ENCODE data around the gene ADAM19.

ADAM19 gene

GRCh38 chr5:157594257-157594656 lies 18.7 kb upstream of the ADAM19 start:
- DNase-seq: no peak

GRCh38 chr5:157593052-157593757 lies 17.6 kb upstream of the ADAM19 start:
- no peak for DNase-seq

- DNase-seq: no peak
These were observed 17.0 kb upstream of the ADAM19 start for GRCh38 chr5:157592594-157592993.

GRCh38 chr5:157590478-157590877 lies 14.9 kb upstream of the ADAM19 start:
- DNase-seq: no peak

- DNase-seq: no peak
These were observed 9.1 kb upstream of the ADAM19 start for GRCh38 chr5:157584628-157585027.

GRCh38 chr5:157582731-157583620 lies 7.4 kb upstream of the ADAM19 start:
- DNase-seq: no peak

GRCh38 chr5:157581901-157582300 lies 6.3 kb upstream of the ADAM19 start:
- DNase-seq: no peak

GRCh38 chr5:157578079-157578780 lies 2.7 kb upstream of the ADAM19 start:
- no peak for DNase-seq

GRCh38 chr5:157576678-157577077 lies 1.1 kb upstream of the ADAM19 start:
- no peak for DNase-seq

- DNase-seq: no peak
These were observed 857 bp downstream of the ADAM19 start for GRCh38 chr5:157574456-157575380.

- DNase-seq: no peak
These were observed 4.2 kb downstream of the ADAM19 start for GRCh38 chr5:157571357-157571827.

GRCh38 chr5:157570531-157571200 lies 4.9 kb downstream of the ADAM19 start:
- DNase-seq: no peak

GRCh38 chr5:157568720-157569119 lies 6.9 kb downstream of the ADAM19 start:
- DNase-seq: no peak

- no peak for DNase-seq
These were observed 7.4 kb downstream of the ADAM19 start for GRCh38 chr5:157568222-157568621.

- DNase-seq: no peak
These were observed 8.6 kb downstream of the ADAM19 start for GRCh38 chr5:157566902-157567489.

GRCh38 chr5:157563929-157564716 lies 11.5 kb downstream of the ADAM19 start:
- DNase-seq: no peak

GRCh38 chr5:157563373-157563928 lies 12.1 kb downstream of the ADAM19 start:
- no peak for DNase-seq

GRCh38 chr5:157562111-157562581 lies 13.4 kb downstream of the ADAM19 start:
- no peak for DNase-seq

GRCh38 chr5:157561110-157561509 lies 14.5 kb downstream of the ADAM19 start:
- no peak for DNase-seq

- DNase-seq: no peak
These were observed 16.3 kb downstream of the ADAM19 start for GRCh38 chr5:157559301-157559700.
